Lower lobe of right lung (tissue), 2 donors: Measurements from ENCODE around the gene WDR77. TPM values are rescaled to one million over a fixed set of nuclear protein-coding genes. Genes with fewer than 3 reads are reported as not detected.

Source experiments
- ATAC-seq, 2 donors: fragments of 200-7000 bp; cut with Tn5 transposase; one replicate each; pipeline ENCODE4 v1.9.1; 2020 to 2022; ENCODE audit warnings: mild to moderate bottlenecking in 2 of 2, moderate library complexity in 2 of 2
- DNase-seq: peaks from one replicate; pipeline ENCODE4 v3.0.0-alpha.2; 2020
- H3K27ac ChIP-seq: fragments of 200-600 bp; one replicate; pipeline ENCODE4 v1.8.0; 2022
- H3K27me3 ChIP-seq: fragments of 200-600 bp; one replicate; pipeline ENCODE4 v1.8.0; 2022; ENCODE audit warnings: low read depth
- H3K36me3 ChIP-seq: fragments of 200-600 bp; one replicate; pipeline ENCODE4 v1.8.0; 2022; ENCODE audit warnings: mild to moderate bottlenecking
- H3K4me1 ChIP-seq: fragments of 200-600 bp; one replicate; pipeline ENCODE4 v1.8.0; 2022
- H3K4me3 ChIP-seq: fragments of 200-600 bp; one replicate; pipeline ENCODE4 v1.8.0; 2022; ENCODE audit warnings: mild to moderate bottlenecking
- H3K9me3 ChIP-seq: fragments of 200-600 bp; one replicate; pipeline ENCODE4 v1.8.0; 2022
- CTCF ChIP-seq: fragments of 200-600 bp; IDR thresholded peaks from one replicate; pipeline ENCODE4 v1.8.0; 2022; ENCODE audit warnings: antibody characterized with exemption, mild to moderate bottlenecking
- intact Hi-C: fragments of 100-400 bp; cut with DNase I; formaldehyde crosslinking; loops from one replicate; pipeline ENCODE4 v1.11.0; 2022
- total RNA-seq: library from RNA; stranded (reverse); fragmentation: NEBNext Ultra II Directional; extraction: Animal tissue kit (Norgen Biotek cat#: 25700); gene quantifications from one replicate; pipeline ENCODE4 v1.2.1, GENCODE V29; 2021
- donor health status: DM: no; HTN: yes; CAD: no; lungs with severe emphysema.

Gene WDR77
- total RNA-seq, 1 donor from 2014 or later = 15.1 TPM

DNA sequence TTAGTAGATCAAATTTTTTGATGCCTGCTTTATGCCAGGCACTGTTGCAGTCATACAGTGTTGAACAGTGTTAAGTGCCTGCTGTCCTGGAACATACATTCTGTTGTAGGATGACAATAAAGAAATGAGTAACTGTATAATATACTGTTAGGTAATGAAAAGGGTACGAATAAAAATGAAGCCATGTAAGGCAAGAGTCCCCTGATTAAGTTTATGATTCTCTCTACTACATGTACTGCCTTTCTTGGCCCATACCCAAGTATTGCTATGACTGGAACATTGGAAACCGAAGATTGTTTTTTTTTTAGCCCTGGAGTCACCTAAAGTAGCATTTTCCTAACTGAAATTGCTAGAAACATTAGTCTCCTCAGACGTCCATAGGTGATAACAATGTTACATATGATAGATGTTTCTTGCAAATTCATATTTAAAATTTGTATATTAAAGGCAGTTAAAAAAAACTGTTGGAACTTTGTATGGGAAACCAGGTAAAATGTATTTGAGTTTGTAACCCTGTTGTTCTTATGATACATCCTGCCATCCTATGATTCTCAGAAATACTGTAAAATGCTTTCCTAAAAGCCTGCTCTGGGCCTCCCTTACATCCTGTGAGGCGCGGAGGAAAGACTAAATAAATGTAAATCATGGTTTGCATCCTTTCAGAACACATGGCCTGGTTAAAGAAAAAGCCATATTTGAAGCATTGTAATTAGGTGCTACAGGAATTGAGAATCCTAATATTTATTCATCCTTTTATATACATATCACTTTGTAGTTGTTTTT lies 6.0 kb upstream of the WDR77 start:
- intact Hi-C loops = no loop called here
- ATAC-seq = no peak

DNA sequence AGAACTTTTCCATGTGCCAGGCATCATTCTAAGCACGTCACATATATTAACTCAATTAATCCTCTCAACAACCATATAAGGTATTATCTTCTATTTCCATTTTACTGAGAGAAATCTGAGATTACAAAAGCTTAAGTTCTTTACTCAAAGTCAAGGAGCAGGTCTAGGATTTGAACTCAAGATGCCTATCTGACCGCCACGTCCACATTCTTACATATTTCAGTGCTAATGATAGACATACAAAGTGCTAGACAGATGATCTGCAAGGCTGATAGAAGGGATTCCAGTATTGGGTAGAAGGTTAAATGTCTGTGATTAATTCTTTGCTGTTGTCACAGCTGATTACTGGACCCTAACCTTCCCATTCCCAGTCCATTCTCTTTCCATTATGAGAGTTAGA lies 4.7 kb upstream of the WDR77 start:
- H3K36me3 ChIP-seq = peaks cover 57% of the 10 kb centered on the region
- H3K9me3 ChIP-seq = no peaks in the 10 kb centered on the region
- intact Hi-C loops = no loop called here
- peaks cover 39% of the 10 kb centered on the region for H3K4me1 ChIP-seq
- ATAC-seq = no peak
- H3K27ac ChIP-seq = no peak overlapping the region
- no peaks in the 10 kb centered on the region for H3K27me3 ChIP-seq
- DNase-seq = no peak
- no peak for TF ChIP-seq CTCF
- no peak overlapping the region for H3K4me3 ChIP-seq

More for the DNA sequence above, 6.0 kb upstream of the WDR77 start:
- DNase-seq = no peak
- Histone ChIP-seq H3K36me3 (peaks cover 70% of the 10 kb centered on the region), H3K27me3 (no peaks in the 10 kb centered on the region), H3K4me3 (no peak overlapping the region), H3K9me3 (no peaks in the 10 kb centered on the region), H3K4me1 (peaks cover 37% of the 10 kb centered on the region), H3K27ac (no peak overlapping the region)
- TF ChIP-seq CTCF = no peak

DNA sequence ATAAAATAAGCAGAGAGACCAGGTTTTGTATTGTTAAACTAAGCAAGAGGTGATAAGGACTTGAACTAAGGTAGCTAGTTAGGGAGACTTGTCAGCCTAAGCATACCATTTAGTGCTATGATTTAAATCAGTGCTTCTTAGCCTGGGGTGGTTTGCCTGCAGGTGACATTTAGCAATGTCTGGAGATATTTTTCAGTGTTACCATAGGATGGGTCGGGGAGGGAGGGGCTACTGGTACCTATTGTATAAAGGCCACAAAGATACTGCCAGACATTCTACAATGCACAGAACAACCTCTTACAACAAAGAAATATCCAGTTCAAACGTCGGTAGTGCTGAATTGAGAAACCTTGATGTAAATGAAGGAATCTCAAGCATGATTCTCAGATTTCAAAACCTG lies 3.5 kb upstream of the WDR77 start:
- DNase-seq = no peak
- Histone ChIP-seq H3K36me3 (peaks cover 46% of the 10 kb centered on the region), H3K9me3 (no peaks in the 10 kb centered on the region), H3K4me1 (peaks cover 49% of the 10 kb centered on the region), H3K4me3 (no peak overlapping the region), H3K27ac (no peak overlapping the region), H3K27me3 (no peaks in the 10 kb centered on the region)
- ATAC-seq = no peak
- TF ChIP-seq CTCF = no peak
- intact Hi-C loops = no loop called here

DNA sequence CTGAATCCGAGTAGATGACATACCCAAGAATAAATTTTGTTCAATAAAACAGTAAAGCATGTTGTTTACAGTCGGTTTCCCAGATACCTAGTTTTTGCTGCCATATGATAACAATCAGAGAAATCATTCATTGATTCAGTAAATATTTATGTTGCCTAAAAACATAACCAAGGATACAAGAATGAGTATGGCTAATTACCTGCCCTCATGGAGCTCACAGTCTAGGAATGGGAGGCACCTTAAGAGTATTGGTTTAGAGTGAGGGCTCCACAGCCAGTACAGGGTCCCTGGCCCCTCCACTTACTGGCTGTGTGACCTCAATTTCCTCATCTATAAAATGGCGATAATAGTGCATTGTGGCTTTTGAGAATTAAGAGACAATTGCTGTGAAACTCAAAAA lies 1.1 kb upstream of the WDR77 start:
- Histone ChIP-seq H3K9me3 (no peaks in the 10 kb centered on the region), H3K4me3 (peak overlapping the region; percentile 91), H3K4me1 (peaks cover 62% of the 10 kb centered on the region), H3K27ac (peak overlapping the region; percentile 83), H3K36me3 (peaks cover 39% of the 10 kb centered on the region), H3K27me3 (no peaks in the 10 kb centered on the region)
- DNase-seq (no peak), ATAC-seq (no peak)
- intact Hi-C loops = no loop called here
- no peak for TF ChIP-seq CTCF

DNA sequence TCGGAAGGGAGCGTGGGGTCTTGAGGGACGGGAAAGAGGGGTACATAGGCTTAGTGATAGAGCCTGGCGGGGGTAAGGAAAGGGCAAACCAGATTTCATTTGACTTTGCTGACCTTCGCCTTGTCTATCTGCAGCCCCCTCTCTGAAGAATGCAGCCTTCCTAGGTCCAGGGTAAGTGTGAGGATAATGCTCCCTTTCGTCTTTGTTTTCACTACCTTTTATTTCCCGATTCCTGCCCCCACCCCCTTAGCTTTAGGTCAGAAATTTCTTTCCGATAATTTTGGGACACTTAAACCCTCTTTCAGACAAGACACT lies 604 bp upstream of the WDR77 start:
- Histone ChIP-seq H3K36me3 (peaks cover 39% of the 10 kb centered on the region), H3K4me1 (peaks cover 62% of the 10 kb centered on the region), H3K27me3 (no peaks in the 10 kb centered on the region), H3K4me3 (peak overlapping the region; percentile 91), H3K27ac (peak overlapping the region; percentile 83), H3K9me3 (no peaks in the 10 kb centered on the region)
- TF ChIP-seq CTCF = no peak
- DNase-seq (no peak), ATAC-seq (no peak)
- intact Hi-C loops = no loop called here
